Measurements from ENCODE around the gene GLRX5.

DNA sequence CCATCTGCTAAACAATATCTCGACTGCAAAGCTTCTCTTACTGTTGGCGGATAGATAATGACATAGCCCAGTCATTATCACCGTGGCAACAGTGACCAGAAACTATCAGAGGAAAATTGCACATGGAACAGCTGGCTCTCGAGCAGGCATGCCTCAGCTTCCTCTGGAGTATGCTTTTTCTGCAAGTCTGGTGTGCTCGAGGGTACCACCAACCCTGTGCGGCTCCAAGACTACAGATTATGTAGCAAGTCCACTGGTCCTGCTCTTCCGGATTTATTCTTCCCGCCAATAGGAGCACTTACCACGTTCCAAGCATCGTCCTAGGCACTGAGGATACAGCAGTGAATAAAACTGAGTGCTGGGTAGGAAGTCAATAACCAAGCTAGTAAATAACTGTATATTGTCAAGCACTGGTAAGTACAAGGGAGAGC lies 1.4 kb upstream of the GLRX5 start:
- TF ChIP-seq, protein P1, sequence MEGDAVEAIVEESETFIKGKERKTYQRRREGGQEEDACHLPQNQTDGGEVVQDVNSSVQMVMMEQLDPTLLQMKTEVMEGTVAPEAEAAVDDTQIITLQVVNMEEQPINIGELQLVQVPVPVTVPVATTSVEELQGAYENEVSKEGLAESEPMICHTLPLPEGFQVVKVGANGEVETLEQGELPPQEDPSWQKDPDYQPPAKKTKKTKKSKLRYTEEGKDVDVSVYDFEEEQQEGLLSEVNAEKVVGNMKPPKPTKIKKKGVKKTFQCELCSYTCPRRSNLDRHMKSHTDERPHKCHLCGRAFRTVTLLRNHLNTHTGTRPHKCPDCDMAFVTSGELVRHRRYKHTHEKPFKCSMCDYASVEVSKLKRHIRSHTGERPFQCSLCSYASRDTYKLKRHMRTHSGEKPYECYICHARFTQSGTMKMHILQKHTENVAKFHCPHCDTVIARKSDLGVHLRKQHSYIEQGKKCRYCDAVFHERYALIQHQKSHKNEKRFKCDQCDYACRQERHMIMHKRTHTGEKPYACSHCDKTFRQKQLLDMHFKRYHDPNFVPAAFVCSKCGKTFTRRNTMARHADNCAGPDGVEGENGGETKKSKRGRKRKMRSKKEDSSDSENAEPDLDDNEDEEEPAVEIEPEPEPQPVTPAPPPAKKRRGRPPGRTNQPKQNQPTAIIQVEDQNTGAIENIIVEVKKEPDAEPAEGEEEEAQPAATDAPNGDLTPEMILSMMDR (conservative IDR thresholded peaks at IDR 0.05 in 1 of 2, IDR thresholded peaks at IDR 0.05 in 1 of 2; ENCODE audit: extremely low read depth in 1 of 2, insufficient read depth in 1 of 2, low read depth in 1 of 2, low read length in 2 of 2): no peak
- no peak for TF ChIP-seq EZH2 (IDR thresholded peaks at IDR 0.05; ENCODE audit: borderline replicate concordance, low read length)

Measured in mammary epithelial cell (primary cell).